CD14-positive monocyte (primary cell): ENCODE data around the gene KLHL13. TPM values are rescaled to one million over a fixed set of nuclear protein-coding genes. Genes with fewer than 3 reads are reported as not detected.

Source experiments
- DNase-seq, 3 donors: peaks; one replicate each; pipeline ENCODE4 v3.0.0-alpha.2; 2011 to 2022
- H2AFZ ChIP-seq: 2 replicates; pipeline ENCODE4 v1.6.0; 2012; ENCODE audit warnings: mild to moderate bottlenecking, low read depth, low read length, inconsistent platforms; ENCODE audit not compliant: insufficient read depth, poor library complexity, severe bottlenecking
- H3K27ac ChIP-seq, 2 donors: 1 replicate in 1 of 2; 2 replicates in 1 of 2; pipeline ENCODE4 v1.5.1; 2012 to 2013; ENCODE audit warnings: low read length in 2 of 2, control low read depth in 1 of 2, inconsistent platforms in 1 of 2, low read depth in 1 of 2, mild to moderate bottlenecking in 1 of 2
- H3K27me3 ChIP-seq, 2 donors: one replicate each; pipeline versions ENCODE4 v1.6.0 to v1.6.1; 2011 to 2013; ENCODE audit warnings: low read length in 2 of 2; ENCODE audit not compliant: control insufficient read depth in 2 of 2, insufficient read depth in 2 of 2
- H3K36me3 ChIP-seq, 2 donors: replicated peaks in 1 of 2; 1 replicate in 1 of 2; 2 replicates in 1 of 2; pipeline versions ENCODE4 v1.5.1 to v1.6.1; 2012 to 2013; ENCODE audit warnings: low read length in 2 of 2, control low read depth in 1 of 2, inconsistent platforms in 1 of 2, mild to moderate bottlenecking in 1 of 2; ENCODE audit not compliant: insufficient read depth in 2 of 2, control insufficient read depth in 1 of 2
- H3K4me1 ChIP-seq, 2 donors: 1 replicate in 1 of 2; 2 replicates in 1 of 2; pipeline versions ENCODE4 v1.5.1 to v1.6.1; 2012 to 2013; ENCODE audit warnings: low read length in 2 of 2, control low read depth in 1 of 2, inconsistent platforms in 1 of 2, mild to moderate bottlenecking in 1 of 2, moderate library complexity in 1 of 2; ENCODE audit not compliant: insufficient read depth in 2 of 2, control insufficient read depth in 1 of 2
- H3K4me2 ChIP-seq: replicated peaks from 2 replicates; pipeline ENCODE3; 2012; ENCODE audit warnings: low read length, moderate library complexity, mild to moderate bottlenecking; ENCODE audit not compliant: poor library complexity, severe bottlenecking; ENCODE audit errors: extremely low read depth
- H3K4me3 ChIP-seq, 3 experiments: fragments of 200-600 bp in 1 of 3; sonication (generic) in 1 of 3; replicated peaks in 1 of 3; 1 replicate in 2 of 3; 2 replicates in 1 of 3; pipeline ENCODE4 v1.5.1; 2011 to 2013; ENCODE audit warnings: low read length in 3 of 3, mild to moderate bottlenecking in 3 of 3, control low read depth in 2 of 3, low read depth in 2 of 3, inconsistent platforms in 1 of 3, moderate library complexity in 1 of 3
- H3K79me2 ChIP-seq: 2 replicates; pipeline ENCODE4 v1.6.0; 2012; ENCODE audit warnings: mild to moderate bottlenecking, control low read depth, inconsistent platforms, low read length, moderate library complexity; ENCODE audit not compliant: insufficient read depth
- H3K9ac ChIP-seq: 2 replicates; pipeline ENCODE4 v1.6.0; 2017; ENCODE audit warnings: low read length, mild to moderate bottlenecking; ENCODE audit not compliant: insufficient read depth, poor library complexity, severe bottlenecking
- H3K9me3 ChIP-seq, 2 donors: replicated peaks in 1 of 2; 1 replicate in 1 of 2; 2 replicates in 1 of 2; pipeline versions ENCODE4 v1.5.1 to v1.6.1; 2012 to 2013; ENCODE audit warnings: low read length in 2 of 2, control low read depth in 1 of 2; ENCODE audit not compliant: control insufficient read depth in 1 of 2, insufficient read depth in 1 of 2
- H4K20me1 ChIP-seq: 2 replicates; pipeline ENCODE4 v1.6.0; 2012; ENCODE audit warnings: mild to moderate bottlenecking, low read length, control low read depth, moderate library complexity; ENCODE audit not compliant: insufficient read depth
- H3K27ac Mint-ChIP-seq, 7 donors: one replicate each; pipeline ENCODE4 v1.8.0; 2020; ENCODE audit warnings: mild to moderate bottlenecking in 7 of 7, mixed read lengths in 7 of 7, moderate library complexity in 6 of 7, inconsistent platforms in 2 of 7
- H3K27me3 Mint-ChIP-seq, 3 donors: one replicate each; pipeline ENCODE4 v1.8.0; 2021 to 2022; ENCODE audit warnings: low read depth in 3 of 3, mild to moderate bottlenecking in 3 of 3, mixed read lengths in 3 of 3, moderate library complexity in 3 of 3, inconsistent platforms in 1 of 3
- H3K36me3 Mint-ChIP-seq, 2 donors: one replicate each; pipeline ENCODE4 v1.8.0; 2020; ENCODE audit warnings: mixed read lengths in 2 of 2, inconsistent platforms in 1 of 2, mild to moderate bottlenecking in 1 of 2
- H3K4me1 Mint-ChIP-seq: one replicate; pipeline ENCODE4 v1.8.0; 2020; ENCODE audit warnings: mild to moderate bottlenecking, mixed read lengths
- H3K4me3 Mint-ChIP-seq, 2 donors: one replicate each; pipeline ENCODE4 v1.8.0; 2020; ENCODE audit warnings: mild to moderate bottlenecking in 2 of 2, mixed read lengths in 2 of 2, moderate library complexity in 1 of 2
- H3K9me3 Mint-ChIP-seq, 7 donors: one replicate each; pipeline ENCODE4 v1.8.0; 2020 to 2022; ENCODE audit warnings: mixed read lengths in 7 of 7, mild to moderate bottlenecking in 6 of 7, moderate library complexity in 6 of 7, inconsistent platforms in 2 of 7
- WGBS: methylation state at CpG from one replicate; pipeline ENCODE4 v1.1.5; 2013; ENCODE audit warnings: missing lambda C conversion rate; ENCODE audit not compliant: insufficient coverage; 5-methylcytosine and 5-hydroxymethylcytosine counted together
- intact Hi-C, 2 donors: fragments of 100-400 bp; cut with micrococcal nuclease; formaldehyde crosslinking; loops; one replicate each; pipeline versions ENCODE4 v1.15.0 to v1.15.1; 2023
- polyA minus RNA-seq: library from RNA; depleted of rRNA, polyadenylated mRNA; stranded (reverse); fragments of >200 nt; gene quantifications from 2 replicates; pipeline ENCODE4 v1.2.3, GENCODE V29; 2012
- polyA plus RNA-seq, 3 donors: library from polyadenylated mRNA; depleted of rRNA in 1 of 3; unstranded in 2 of 3; stranded (reverse) in 1 of 3; fragments of 300-500 nt in 2 of 3; fragments of >200 nt in 1 of 3; fragmentation: Illumina TruSeq in 2 of 3; gene quantifications; 1 replicate in 2 of 3; 2 replicates in 1 of 3; pipeline ENCODE4 v1.2.3, GENCODE V29; 2012 to 2021
- total RNA-seq, 12 experiments: library from RNA in 1 of 12; stranded (reverse) in 1 of 12; fragments of 120-200 nt in 1 of 12; gene quantifications; one replicate each; pipeline ENCODE4 v1.2.4 and lab custom pipeline; 2013 to 2026; ENCODE audit warnings: mixed read lengths in 6 of 12, inconsistent platforms in 1 of 12
- TF ChIP-seq, protein P1 (sequence below): fragments of 200-600 bp; IDR thresholded peaks from one replicate; pipeline ENCODE4 v1.8.0; 2022; ENCODE audit warnings: antibody characterized with exemption, mild to moderate bottlenecking

The KLHL13 gene, protein sequence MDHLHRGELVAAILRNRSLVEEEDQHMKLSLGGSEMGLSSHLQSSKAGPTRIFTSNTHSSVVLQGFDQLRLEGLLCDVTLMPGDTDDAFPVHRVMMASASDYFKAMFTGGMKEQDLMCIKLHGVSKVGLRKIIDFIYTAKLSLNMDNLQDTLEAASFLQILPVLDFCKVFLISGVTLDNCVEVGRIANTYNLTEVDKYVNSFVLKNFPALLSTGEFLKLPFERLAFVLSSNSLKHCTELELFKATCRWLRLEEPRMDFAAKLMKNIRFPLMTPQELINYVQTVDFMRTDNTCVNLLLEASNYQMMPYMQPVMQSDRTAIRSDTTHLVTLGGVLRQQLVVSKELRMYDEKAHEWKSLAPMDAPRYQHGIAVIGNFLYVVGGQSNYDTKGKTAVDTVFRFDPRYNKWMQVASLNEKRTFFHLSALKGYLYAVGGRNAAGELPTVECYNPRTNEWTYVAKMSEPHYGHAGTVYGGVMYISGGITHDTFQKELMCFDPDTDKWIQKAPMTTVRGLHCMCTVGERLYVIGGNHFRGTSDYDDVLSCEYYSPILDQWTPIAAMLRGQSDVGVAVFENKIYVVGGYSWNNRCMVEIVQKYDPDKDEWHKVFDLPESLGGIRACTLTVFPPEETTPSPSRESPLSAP
- total RNA-seq (2013): 0.31 TPM
- polyA plus RNA-seq (under 1 TPM; 0.05 to 0.41 (median 0.10) TPM), polyA minus RNA-seq (0.08 and 0.14 TPM in 2 replicates), total RNA-seq (lab: John Stamatoyannopoulos, UW) (0 to 1.7 (median 0.08) reads per million in 11 experiments)

DNA sequence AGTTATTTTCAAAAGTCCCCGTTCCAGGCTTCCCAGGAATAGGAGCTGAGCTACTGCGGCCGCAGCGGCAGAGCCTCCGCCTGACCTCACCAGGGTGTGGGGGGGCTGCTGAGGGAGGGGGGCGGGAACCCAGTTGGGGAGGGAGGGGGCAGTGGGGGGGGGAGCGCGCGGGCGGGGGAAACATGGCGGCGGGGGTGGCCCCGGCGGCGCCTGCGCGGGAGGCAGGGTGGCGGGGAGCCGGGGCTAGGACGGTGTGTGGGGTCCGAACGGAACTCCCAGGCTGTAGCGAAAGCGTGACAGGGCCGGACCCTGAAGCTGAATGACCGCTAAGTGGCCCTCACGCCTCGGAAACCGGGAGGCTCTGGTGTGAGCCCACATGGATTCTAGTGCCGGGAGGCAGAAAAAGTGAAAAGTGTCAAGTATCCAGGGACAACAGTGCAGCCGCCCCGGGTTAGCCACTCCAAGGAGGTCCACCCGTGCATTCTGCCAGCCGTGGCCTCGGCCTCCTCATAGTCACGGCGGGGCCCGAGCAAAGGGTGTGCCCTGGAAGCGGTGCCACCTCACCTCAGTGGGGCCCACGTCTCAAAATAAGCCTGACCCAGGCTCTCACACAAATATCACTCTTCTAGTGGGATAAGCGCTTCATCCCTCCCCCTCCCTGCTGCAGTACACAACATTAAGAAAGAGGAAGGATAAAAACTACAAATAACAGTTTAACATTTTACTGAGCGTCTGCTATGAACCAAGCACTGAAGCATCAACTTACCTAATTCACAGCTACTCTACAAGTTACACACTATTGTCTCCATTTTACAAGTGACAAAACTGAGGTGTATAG lies at the start of gene KLHL13:
Gene KLHL13 (minus strand): TSS at position 98 of the 838 bp plus-strand sequence. CDS start 88,337 bp downstream, outside the sequence.
- H2AFZ ChIP-seq: peak within 1 kb of the TSS; percentile 77
- Mint-ChIP-seq H3K9me3 (peaks cover 0 to 2% (median 0%) of the 10 kb centered on the region in 7 donors), H3K4me3 (peak within 1 kb of the TSS; percentile 84 to 93), H3K36me3 (peaks cover 0 to 3% of the 10 kb centered on the region in 2 donors), H3K27me3 (peaks cover 5 to 15% (median 9%) of the 10 kb centered on the region in 3 donors), H3K27ac (peak within 1 kb of the TSS in 3 of 7 donors; percentile 8 to 66 (median 9)), H3K4me1 (peaks cover 12% of the 10 kb centered on the region)
- H3K4me2 ChIP-seq: peak within 1 kb of the TSS; percentile 66
- intact Hi-C loops: no loop called here
- TF ChIP-seq, protein P1, sequence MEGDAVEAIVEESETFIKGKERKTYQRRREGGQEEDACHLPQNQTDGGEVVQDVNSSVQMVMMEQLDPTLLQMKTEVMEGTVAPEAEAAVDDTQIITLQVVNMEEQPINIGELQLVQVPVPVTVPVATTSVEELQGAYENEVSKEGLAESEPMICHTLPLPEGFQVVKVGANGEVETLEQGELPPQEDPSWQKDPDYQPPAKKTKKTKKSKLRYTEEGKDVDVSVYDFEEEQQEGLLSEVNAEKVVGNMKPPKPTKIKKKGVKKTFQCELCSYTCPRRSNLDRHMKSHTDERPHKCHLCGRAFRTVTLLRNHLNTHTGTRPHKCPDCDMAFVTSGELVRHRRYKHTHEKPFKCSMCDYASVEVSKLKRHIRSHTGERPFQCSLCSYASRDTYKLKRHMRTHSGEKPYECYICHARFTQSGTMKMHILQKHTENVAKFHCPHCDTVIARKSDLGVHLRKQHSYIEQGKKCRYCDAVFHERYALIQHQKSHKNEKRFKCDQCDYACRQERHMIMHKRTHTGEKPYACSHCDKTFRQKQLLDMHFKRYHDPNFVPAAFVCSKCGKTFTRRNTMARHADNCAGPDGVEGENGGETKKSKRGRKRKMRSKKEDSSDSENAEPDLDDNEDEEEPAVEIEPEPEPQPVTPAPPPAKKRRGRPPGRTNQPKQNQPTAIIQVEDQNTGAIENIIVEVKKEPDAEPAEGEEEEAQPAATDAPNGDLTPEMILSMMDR: no peak
- no peak within 1 kb of the TSS for H3K27ac ChIP-seq
- H3K4me1 ChIP-seq: peaks cover 0 to 8% of the 10 kb centered on the region in 2 donors
- H3K36me3 ChIP-seq: no peaks in the 10 kb centered on the region
- peak within 1 kb of the TSS; percentile 49 for H3K9ac ChIP-seq
- H3K27me3 ChIP-seq: peaks cover 0 to 4% of the 10 kb centered on the region in 2 donors
- H3K9me3 ChIP-seq: no peaks in the 10 kb centered on the region
- H4K20me1 ChIP-seq: no peaks in the 10 kb centered on the region
- no peaks in the 10 kb centered on the region for H3K79me2 ChIP-seq
- DNase-seq: peak in 1 of 3 donors; percentile 11
- 1% methylated on average over 16 of the region's 42 CpGs for WGBS
- H3K4me3 ChIP-seq: peak within 1 kb of the TSS; percentile 65 to 75 (median 65)

DNA sequence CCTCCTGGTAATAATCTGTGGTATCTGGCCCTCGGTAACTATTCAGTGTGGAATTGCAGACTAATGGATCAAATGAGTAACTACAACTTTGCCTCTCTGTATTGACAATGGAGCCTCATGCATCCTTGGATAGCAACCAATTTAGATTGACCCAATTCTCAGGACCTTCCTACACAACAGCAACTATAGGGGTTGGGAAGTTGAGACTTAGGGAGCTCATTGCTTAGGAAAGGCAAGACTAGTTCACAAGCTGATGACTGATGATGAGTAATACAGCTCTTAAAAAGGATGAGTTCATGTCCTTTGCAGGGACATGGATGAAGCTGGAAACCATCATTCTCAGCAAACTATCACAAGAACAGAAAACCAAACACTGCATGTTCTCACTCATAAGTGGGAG lies 47.5 kb upstream of the KLHL13 start:
- H3K4me2 ChIP-seq: no peak overlapping the region
- WGBS: no CpG with 5 or more reads among the region's 1 CpG

More for the DNA sequence above, 47.5 kb upstream of the KLHL13 start:
- Histone ChIP-seq H3K79me2 (no peaks in the 10 kb centered on the region), H3K4me1 (no peaks in the 10 kb centered on the region), H3K9me3 (no peaks in the 10 kb centered on the region), H3K36me3 (no peaks in the 10 kb centered on the region), H3K27me3 (no peaks in the 10 kb centered on the region), H2AFZ (no peak overlapping the region), H3K9ac (no peak overlapping the region), H3K27ac (no peak overlapping the region), H3K4me3 (no peak overlapping the region), H4K20me1 (no peaks in the 10 kb centered on the region)
- TF ChIP-seq, protein P1: no peak
- H3K4me1 Mint-ChIP-seq: no peaks in the 10 kb centered on the region
- no peaks in the 10 kb centered on the region for H3K36me3 Mint-ChIP-seq
- no peak overlapping the region for H3K27ac Mint-ChIP-seq
- H3K9me3 Mint-ChIP-seq: peaks cover 0 to 4% (median 0%) of the 10 kb centered on the region in 7 donors
- intact Hi-C loops: no loop called here
- peaks cover 0 to 3% (median 2%) of the 10 kb centered on the region in 3 donors for H3K27me3 Mint-ChIP-seq
- no peak for DNase-seq
- H3K4me3 Mint-ChIP-seq: no peak overlapping the region
